Hematopoietic multipotent progenitor cell treated with erythropoietin and hydrocortisone succinate and interleukin-3 and kit ligand, for 8 days (in vitro differentiated cells): ENCODE data around the gene KHSRP.
A peak's percentile ranks its signal among the peaks of the same experiment; 100 is the strongest.
"Not testable (repeated sequence)": the region's sequence is repeated elsewhere in the genome, so short reads cannot be mapped to it uniquely, and the experiment has no call there.

Source experiments
- DNase-seq: peaks from one replicate; pipeline ENCODE4 v3.0.0-alpha.2; 2015

The KHSRP gene

GRCh38 chr19:6451583-6452222, 27.1 kb upstream of the KHSRP start:
- no peak for DNase-seq

- no peak for DNase-seq
These were observed 25.6 kb upstream of the KHSRP start for GRCh38 chr19:6450166-6450565.

GRCh38 chr19:6448045-6448444, 23.4 kb upstream of the KHSRP start:
- DNase-seq: no peak

GRCh38 chr19:6446452-6446851, 21.8 kb upstream of the KHSRP start:
- DNase-seq: no peak

GRCh38 chr19:6443986-6444385, 19.4 kb upstream of the KHSRP start:
- no peak for DNase-seq

- DNase-seq: no peak
These were observed 17.6 kb upstream of the KHSRP start for GRCh38 chr19:6442087-6442688.

- DNase-seq: no peak
These were observed 16.3 kb upstream of the KHSRP start for GRCh38 chr19:6440905-6441304.

- no peak for DNase-seq
These were observed 15.1 kb upstream of the KHSRP start for GRCh38 chr19:6439743-6440142.

GRCh38 chr19:6433663-6434062, 9.1 kb upstream of the KHSRP start, which contains the start of gene SLC25A41:
Gene SLC25A41 (minus strand): TSS chr19:6433763. CDS start chr19:6433693, 70 bp downstream.
- no peak for DNase-seq

- no peak for DNase-seq
These were observed 8.6 kb upstream of the KHSRP start for GRCh38 chr19:6433165-6433564.

GRCh38 chr19:6431891-6432290, 7.3 kb upstream of the KHSRP start:
- no peak for DNase-seq

- no peak for DNase-seq
These were observed 5.0 kb upstream of the KHSRP start for GRCh38 chr19:6429419-6430221.

- DNase-seq: not testable (repeated sequence)
These were observed 4.2 kb upstream of the KHSRP start for GRCh38 chr19:6428692-6429418.

GRCh38 chr19:6427131-6427530, 2.5 kb upstream of the KHSRP start:
- DNase-seq: no peak

- peak; percentile 51 for DNase-seq
These were observed 1.4 kb upstream of the KHSRP start for GRCh38 chr19:6425732-6426620.

GRCh38 chr19:6424939-6425731, 524 bp upstream of the KHSRP start:
- peak; percentile 100 for DNase-seq

- peak; percentile 75 for DNase-seq
These were observed 964 bp downstream of the KHSRP start for GRCh38 chr19:6423499-6424194.

GRCh38 chr19:6421075-6422014, 3.3 kb downstream of the KHSRP start:
- no peak for DNase-seq

GRCh38 chr19:6418562-6418932, 6.1 kb downstream of the KHSRP start:
- no peak for DNase-seq
